ENCODE measurements around the gene SMIM31.

GRCh38 chr4:164770010-164770724, 16.2 kb downstream of the SMIM31 start:
- TF ChIP-seq CTCF (IDR thresholded peaks at IDR 0.05) = no peak
- TF ChIP-seq POLR2A (IDR thresholded peaks at IDR 0.05) = no peak
